Loucy (cell line): Measurements from ENCODE around the gene SASH1.
A peak's percentile ranks its signal among the peaks of the same experiment; 100 is the strongest.

Experiments
- H2AFZ ChIP-seq: fragments of 200-600 bp; sonication (generic); 2 replicates; pipeline ENCODE4 v1.6.0; 2016; ENCODE audit warnings: antibody characterized with exemption, mild to moderate bottlenecking, low read length, moderate library complexity
- H3F3A ChIP-seq: fragments of 200-600 bp; 2 replicates; pipeline ENCODE4 v1.6.0; 2016; ENCODE audit warnings: antibody characterized with exemption, low read depth, mild to moderate bottlenecking
- H3K27me3 ChIP-seq: fragments of 200-600 bp; sonication (generic); 2 replicates; pipeline ENCODE4 v1.6.1; 2014; ENCODE audit warnings: low read length, mild to moderate bottlenecking; ENCODE audit not compliant: insufficient read depth, poor library complexity, severe bottlenecking
- H3K36me3 ChIP-seq: fragments of 200-600 bp; sonication (generic); 2 replicates; pipeline ENCODE4 v1.6.1; 2016; ENCODE audit warnings: low read length; ENCODE audit not compliant: insufficient read depth
- H3K4me1 ChIP-seq: fragments of 200-600 bp; sonication (generic); 2 replicates; pipeline ENCODE4 v1.5.1; 2014; ENCODE audit warnings: low read length, mild to moderate bottlenecking; ENCODE audit not compliant: insufficient read depth, poor library complexity, severe bottlenecking
- H3K4me2 ChIP-seq: fragments of 200-600 bp; sonication (generic); 2 replicates; pipeline ENCODE4 v1.6.0; 2014; ENCODE audit warnings: antibody characterized with exemption, low read length, low read depth, mild to moderate bottlenecking; ENCODE audit not compliant: poor library complexity, severe bottlenecking
- H3K4me3 ChIP-seq: fragments of 200-600 bp; sonication (generic); 2 replicates; pipeline ENCODE4 v1.5.1; 2014; ENCODE audit warnings: low read length, mild to moderate bottlenecking, mixed read lengths; ENCODE audit not compliant: poor library complexity, severe bottlenecking
- H3K79me2 ChIP-seq: fragments of 200-600 bp; sonication (generic); 2 replicates; pipeline ENCODE4 v1.6.1; 2014; ENCODE audit warnings: low read length; ENCODE audit not compliant: insufficient read depth
- H3K9ac ChIP-seq: fragments of 200-600 bp; sonication (generic); 2 replicates; pipeline ENCODE4 v1.6.0; 2014; ENCODE audit warnings: mild to moderate bottlenecking, low read depth, low read length, moderate library complexity; ENCODE audit not compliant: poor library complexity, severe bottlenecking
- H3K9me2 ChIP-seq: fragments of 200-600 bp; sonication (generic); replicated peaks from 2 replicates; pipeline ENCODE4 v1.6.1; 2016; ENCODE audit warnings: low read depth, low read length, mixed read lengths
- H3K9me3 ChIP-seq: fragments of 200-600 bp; sonication (generic); 2 replicates; pipeline ENCODE4 v1.6.1; 2014; ENCODE audit warnings: mild to moderate bottlenecking, antibody characterized with exemption, low read length, low read depth; ENCODE audit not compliant: insufficient read depth
- H4K20me1 ChIP-seq: fragments of 200-600 bp; sonication (generic); 2 replicates; pipeline ENCODE4 v1.6.0; 2014; ENCODE audit warnings: antibody characterized with exemption, low read length, mild to moderate bottlenecking; ENCODE audit not compliant: insufficient read depth, poor library complexity, severe bottlenecking
- CTCF ChIP-seq: fragments of 200-600 bp; sonication (generic); conservative IDR thresholded peaks from 2 replicates; pipeline ENCODE4 v1.5.1; 2014; ENCODE audit warnings: mild to moderate bottlenecking, antibody characterized with exemption, low read length
- EZH2phosphoT487 ChIP-seq: fragments of 200-600 bp; IDR thresholded peaks from 2 replicates; pipeline ENCODE4 v1.6.1; 2018; ENCODE audit warnings: antibody characterized with exemption, mild to moderate bottlenecking, moderate library complexity, borderline replicate concordance

SASH1 gene

DNA sequence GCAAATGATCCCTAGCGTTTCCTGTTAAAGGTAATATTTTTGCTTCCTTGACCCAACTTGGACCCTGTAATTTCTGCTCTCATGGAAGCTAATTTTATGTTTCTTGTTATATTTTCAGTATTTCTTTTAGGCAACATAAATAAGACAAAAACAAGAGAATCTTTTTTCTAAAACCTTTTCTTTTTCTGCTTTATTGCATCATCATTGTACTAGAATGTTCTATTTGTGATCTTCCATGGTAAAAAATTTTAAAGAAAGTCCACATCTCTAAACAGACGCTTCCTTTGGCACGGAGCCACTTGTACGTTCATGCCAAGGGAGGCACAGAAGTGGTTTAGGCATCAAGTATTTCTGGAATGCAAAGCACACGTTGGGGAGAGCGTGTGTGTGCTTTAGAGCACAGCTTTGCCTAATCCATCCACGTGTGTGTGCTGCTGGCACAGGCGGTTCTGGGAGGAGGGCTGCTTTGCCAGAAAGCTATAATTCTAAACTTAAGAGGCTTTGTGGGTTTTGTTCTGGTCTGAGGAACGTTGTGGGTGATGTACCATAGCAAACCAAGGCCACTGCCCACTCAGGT is 98.3 kb downstream of the SASH1 start:
- no peaks in the 10 kb centered on the region for H3K27me3 ChIP-seq
- H3K9me3 ChIP-seq = no peaks in the 10 kb centered on the region
- H3K4me2 ChIP-seq = no peak overlapping the region
- no peak overlapping the region for H3K9ac ChIP-seq
- H3K4me1 ChIP-seq = peaks cover 8% of the 10 kb centered on the region
- no peak overlapping the region for H3K4me3 ChIP-seq
- H2AFZ ChIP-seq = peak overlapping the region; percentile 16; the same call in 1 of the 2 replicates
- no peaks in the 10 kb centered on the region for H3K9me2 ChIP-seq
- no peaks in the 10 kb centered on the region for H4K20me1 ChIP-seq
- H3K36me3 ChIP-seq = no peaks in the 10 kb centered on the region
- TF ChIP-seq EZH2phosphoT487 = no peak
- TF ChIP-seq CTCF = no peak
- H3K79me2 ChIP-seq = no peaks in the 10 kb centered on the region
- H3F3A ChIP-seq = no peaks in the 10 kb centered on the region

DNA sequence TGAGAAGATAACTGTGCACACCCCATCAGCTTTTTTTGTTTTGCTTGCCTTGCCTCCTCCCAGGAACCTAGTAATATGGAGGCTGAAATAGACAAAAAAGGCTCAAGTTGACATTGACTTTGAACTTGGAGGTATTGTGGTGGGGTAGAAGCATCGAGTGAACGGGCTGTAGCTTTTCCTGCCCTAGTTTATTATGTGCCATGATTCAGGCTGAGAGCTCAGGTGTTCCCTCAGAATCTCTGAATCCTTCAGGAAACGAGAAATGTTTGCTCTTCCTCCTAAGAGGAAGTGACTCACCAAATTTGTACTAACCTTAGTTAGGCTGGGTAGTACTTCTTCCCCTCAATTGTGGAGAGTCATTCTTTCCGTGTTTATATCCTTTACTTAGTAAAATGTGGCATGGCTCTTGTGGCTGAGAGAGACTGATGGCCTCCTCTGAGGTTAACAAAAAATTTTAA is 98.8 kb downstream of the SASH1 start:
- no peaks in the 10 kb centered on the region for H4K20me1 ChIP-seq
- no peak overlapping the region for H3K9ac ChIP-seq
- H3K36me3 ChIP-seq = no peaks in the 10 kb centered on the region
- TF ChIP-seq EZH2phosphoT487 (no peak), CTCF (no peak)
- H3K9me3 ChIP-seq = no peaks in the 10 kb centered on the region
- no peaks in the 10 kb centered on the region for H3F3A ChIP-seq
- H2AFZ ChIP-seq = peak overlapping the region; percentile 16; the same call in 1 of the 2 replicates
- peaks cover 8% of the 10 kb centered on the region for H3K4me1 ChIP-seq
- H3K27me3 ChIP-seq = no peaks in the 10 kb centered on the region
- no peak overlapping the region for H3K4me2 ChIP-seq
- H3K79me2 ChIP-seq = no peaks in the 10 kb centered on the region
- no peak overlapping the region for H3K4me3 ChIP-seq
- no peaks in the 10 kb centered on the region for H3K9me2 ChIP-seq

DNA sequence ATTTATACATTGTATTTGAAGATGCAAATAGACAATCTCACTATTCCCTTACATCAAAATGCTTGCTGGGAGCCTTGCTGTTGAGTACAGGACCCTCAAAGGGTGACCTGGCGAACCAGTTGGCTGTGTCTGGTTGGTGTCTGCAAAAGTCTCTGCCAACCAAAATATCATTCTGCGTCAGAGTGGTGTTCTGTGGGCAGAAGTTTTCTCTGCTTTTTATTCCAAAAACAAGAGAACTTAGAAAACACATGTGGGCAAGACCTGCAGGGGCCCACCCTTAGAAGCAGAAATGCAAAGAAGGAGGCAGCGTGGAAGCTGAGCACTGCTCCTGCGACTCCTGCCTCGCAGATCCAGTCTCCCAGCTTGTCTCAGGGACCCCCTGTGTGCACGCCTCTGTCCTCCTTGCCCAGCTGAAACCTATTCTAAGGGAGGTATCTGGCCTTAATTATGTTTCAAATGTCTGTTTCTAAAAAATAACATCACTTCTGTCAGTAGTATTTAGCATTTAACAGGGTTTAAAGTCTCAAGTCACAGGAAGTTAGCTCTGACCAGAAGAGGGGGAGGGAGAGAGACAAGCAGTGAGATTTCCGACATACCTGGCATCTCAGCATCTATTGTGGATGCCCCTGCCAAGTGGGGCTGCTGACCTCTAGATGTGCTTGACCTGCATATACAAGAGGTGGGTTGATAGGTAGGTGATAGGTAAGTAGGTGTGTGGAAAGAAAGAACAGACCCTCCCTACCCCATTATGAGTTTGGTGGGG is 101.3 kb downstream of the SASH1 start:
- H3K4me3 ChIP-seq = no peak overlapping the region
- H3K9ac ChIP-seq = no peak overlapping the region
- H3K4me2 ChIP-seq = no peak overlapping the region
- no peaks in the 10 kb centered on the region for H3K9me3 ChIP-seq
- H4K20me1 ChIP-seq = no peaks in the 10 kb centered on the region
- H3K79me2 ChIP-seq = no peaks in the 10 kb centered on the region
- peaks cover 12% of the 10 kb centered on the region for H3K4me1 ChIP-seq
- no peaks in the 10 kb centered on the region for H3K27me3 ChIP-seq
- no peaks in the 10 kb centered on the region for H3K36me3 ChIP-seq
- no peaks in the 10 kb centered on the region for H3F3A ChIP-seq
- TF ChIP-seq CTCF (no peak), EZH2phosphoT487 (no peak)
- H2AFZ ChIP-seq = no peak overlapping the region
- H3K9me2 ChIP-seq = no peaks in the 10 kb centered on the region
